Fibroblast of lung (primary cell): Measurements from ENCODE around the gene RHOJ. TPM values are rescaled to one million over a fixed set of nuclear protein-coding genes. Genes with fewer than 3 reads are reported as not detected.

Source experiments
- DNase-seq, 2 donors: peaks; one replicate each; pipeline versions ENCODE4 v3.0.0 to v3.0.0-alpha.2; 2010; ENCODE audit warnings: low read depth in 2 of 2
- H2AFZ ChIP-seq: 2 replicates; pipeline ENCODE4 v1.5.1; 2012; ENCODE audit warnings: low read length, control low read depth, inconsistent platforms
- H3K27ac ChIP-seq: 2 replicates; pipeline ENCODE4 v1.5.1; 2011; ENCODE audit warnings: low read length, control low read depth; ENCODE audit not compliant: insufficient read depth
- H3K27me3 ChIP-seq: 2 replicates; pipeline ENCODE4 v1.5.1; 2011; ENCODE audit warnings: mild to moderate bottlenecking, low read length; ENCODE audit not compliant: control insufficient read depth, insufficient read depth
- H3K36me3 ChIP-seq: 2 replicates; pipeline ENCODE4 v1.5.1; 2011; ENCODE audit warnings: low read length; ENCODE audit not compliant: control insufficient read depth, insufficient read depth
- H3K4me1 ChIP-seq: 2 replicates; pipeline ENCODE4 v1.5.1; 2011; ENCODE audit warnings: low read length; ENCODE audit not compliant: control insufficient read depth, insufficient read depth; ENCODE audit errors: extremely low read depth
- H3K4me2 ChIP-seq: 2 replicates; pipeline ENCODE4 v1.5.1; 2011; ENCODE audit warnings: low read length, control low read depth; ENCODE audit not compliant: insufficient read depth; ENCODE audit errors: extremely low read depth
- H3K4me3 ChIP-seq, 4 experiments: fragments of 200-600 bp in 1 of 4; sonication (generic) in 1 of 4; replicated peaks in 1 of 4; 2 replicates each; pipeline ENCODE4 v1.5.1; 2011 to 2016; ENCODE audit warnings: low read length in 4 of 4, low read depth in 3 of 4, mild to moderate bottlenecking in 3 of 4, control low read depth in 2 of 4, inconsistent platforms in 1 of 4, mixed read lengths in 1 of 4; ENCODE audit not compliant: insufficient read depth in 1 of 4; ENCODE audit errors: control extremely low read depth in 1 of 4
- H3K79me2 ChIP-seq: 2 replicates; pipeline ENCODE4 v1.5.1; 2012; ENCODE audit warnings: mild to moderate bottlenecking, low read length, inconsistent platforms; ENCODE audit not compliant: control insufficient read depth, insufficient read depth
- H3K9ac ChIP-seq: 2 replicates; pipeline ENCODE4 v1.5.1; 2011; ENCODE audit warnings: mild to moderate bottlenecking, low read length, control low read depth; ENCODE audit not compliant: insufficient read depth
- H3K9me3 ChIP-seq: 2 replicates; pipeline ENCODE4 v1.5.1; 2012; ENCODE audit warnings: low read depth, low read length; ENCODE audit not compliant: control insufficient read depth, insufficient read depth
- H4K20me1 ChIP-seq: 2 replicates; pipeline ENCODE4 v1.5.1; 2011; ENCODE audit warnings: low read length; ENCODE audit not compliant: control insufficient read depth, insufficient read depth; ENCODE audit errors: extremely low read depth
- CTCF ChIP-seq, 2 donors: IDR thresholded peaks in 1 of 2; conservative IDR thresholded peaks in 1 of 2; 1 replicate in 1 of 2; 2 replicates in 1 of 2; pipeline ENCODE4 v1.5.1; 2011 to 2012; ENCODE audit warnings: low read length in 2 of 2, control low read depth in 1 of 2, inconsistent platforms in 1 of 2, low read depth in 1 of 2, mild to moderate bottlenecking in 1 of 2
- EZH2 ChIP-seq: IDR thresholded peaks from 2 replicates; pipeline ENCODE4 v1.5.1; 2012; ENCODE audit warnings: low read length, control low read depth, mild to moderate bottlenecking; ENCODE audit errors: missing control alignments
- polyA plus RNA-seq, 2 donors: library from polyadenylated mRNA; depleted of rRNA in 1 of 2; stranded (reverse) in 1 of 2; unstranded in 1 of 2; fragments of >200 nt; gene quantifications; 2 replicates each; pipeline ENCODE4 v1.2.1, GENCODE V29; 2011 to 2012; ENCODE audit warnings: missing spikeins in 1 of 2
- total RNA-seq: library from RNA; depleted of rRNA; stranded (reverse); fragments of >200 nt; gene quantifications from 2 replicates; pipeline ENCODE4 v1.2.1, GENCODE V29; 2014

The RHOJ gene
- total and polyA plus RNA-seq, 2 donors (not counting 1 experiment from before 2014, with no cell fraction given): 1.2 to 10.4 TPM

- H3K4me1 ChIP-seq: no peaks in the 10 kb centered on the region
- no peaks in the 10 kb centered on the region for H3K9me3 ChIP-seq
Measured at GRCh38 chr14:63192085-63192484, 12.2 kb upstream of the RHOJ start.

GRCh38 chr14:63193236-63193635, 11.0 kb upstream of the RHOJ start:
- H3K4me1 ChIP-seq: no peaks in the 10 kb centered on the region
- no peak overlapping the region for H3K9ac ChIP-seq
- H3K9me3 ChIP-seq: no peaks in the 10 kb centered on the region
- H4K20me1 ChIP-seq: no peaks in the 10 kb centered on the region
- H3K36me3 ChIP-seq: no peaks in the 10 kb centered on the region
- DNase-seq: no peak
- no peaks in the 10 kb centered on the region for H3K79me2 ChIP-seq
- H2AFZ ChIP-seq: no peak overlapping the region
- no peak overlapping the region for H3K27ac ChIP-seq
- no peak overlapping the region for H3K4me3 ChIP-seq
- TF ChIP-seq EZH2 (no peak), CTCF (conservative IDR thresholded peaks at IDR 0.05 in 1 of 2, IDR thresholded peaks at IDR 0.05 in 1 of 2; ENCODE audit: low read depth in 1 of 2, low read length in 2 of 2) (no peak)
- H3K4me2 ChIP-seq: no peak overlapping the region
- no peaks in the 10 kb centered on the region for H3K27me3 ChIP-seq

More at GRCh38 chr14:63192085-63192484, 12.2 kb upstream of the RHOJ start:
- H3K27ac ChIP-seq: no peak overlapping the region
- H3K36me3 ChIP-seq: no peaks in the 10 kb centered on the region
- H2AFZ ChIP-seq: peak overlapping the region; percentile 14
- H3K4me3 ChIP-seq: no peak overlapping the region
- no peaks in the 10 kb centered on the region for H4K20me1 ChIP-seq
- H3K4me2 ChIP-seq: no peak overlapping the region
- H3K9ac ChIP-seq: no peak overlapping the region
- TF ChIP-seq CTCF (conservative IDR thresholded peaks at IDR 0.05 in 1 of 2, IDR thresholded peaks at IDR 0.05 in 1 of 2; ENCODE audit: low read depth in 1 of 2, low read length in 2 of 2) (no peak), EZH2 (no peak)
- no peaks in the 10 kb centered on the region for H3K79me2 ChIP-seq
- peak in 1 of 2 donors; percentile 59 for DNase-seq
- H3K27me3 ChIP-seq: no peaks in the 10 kb centered on the region

- no peak overlapping the region for H3K4me2 ChIP-seq
- TF ChIP-seq EZH2 (no peak), CTCF (conservative IDR thresholded peaks at IDR 0.05 in 1 of 2, IDR thresholded peaks at IDR 0.05 in 1 of 2; ENCODE audit: low read depth in 1 of 2, low read length in 2 of 2) (no peak)
- H3K27ac ChIP-seq: no peak overlapping the region
- no peak overlapping the region for H2AFZ ChIP-seq
- no peaks in the 10 kb centered on the region for H3K36me3 ChIP-seq
- H4K20me1 ChIP-seq: no peaks in the 10 kb centered on the region
- H3K79me2 ChIP-seq: no peaks in the 10 kb centered on the region
- no peak overlapping the region for H3K4me3 ChIP-seq
- H3K4me1 ChIP-seq: no peaks in the 10 kb centered on the region
- no peak overlapping the region for H3K9ac ChIP-seq
- DNase-seq: no peak
- H3K9me3 ChIP-seq: no peaks in the 10 kb centered on the region
- H3K27me3 ChIP-seq: no peaks in the 10 kb centered on the region
Measured at GRCh38 chr14:63200035-63200740, 4.1 kb upstream of the RHOJ start.
